ENCODE data around the gene KIAA0753.

The KIAA0753 gene

DNA sequence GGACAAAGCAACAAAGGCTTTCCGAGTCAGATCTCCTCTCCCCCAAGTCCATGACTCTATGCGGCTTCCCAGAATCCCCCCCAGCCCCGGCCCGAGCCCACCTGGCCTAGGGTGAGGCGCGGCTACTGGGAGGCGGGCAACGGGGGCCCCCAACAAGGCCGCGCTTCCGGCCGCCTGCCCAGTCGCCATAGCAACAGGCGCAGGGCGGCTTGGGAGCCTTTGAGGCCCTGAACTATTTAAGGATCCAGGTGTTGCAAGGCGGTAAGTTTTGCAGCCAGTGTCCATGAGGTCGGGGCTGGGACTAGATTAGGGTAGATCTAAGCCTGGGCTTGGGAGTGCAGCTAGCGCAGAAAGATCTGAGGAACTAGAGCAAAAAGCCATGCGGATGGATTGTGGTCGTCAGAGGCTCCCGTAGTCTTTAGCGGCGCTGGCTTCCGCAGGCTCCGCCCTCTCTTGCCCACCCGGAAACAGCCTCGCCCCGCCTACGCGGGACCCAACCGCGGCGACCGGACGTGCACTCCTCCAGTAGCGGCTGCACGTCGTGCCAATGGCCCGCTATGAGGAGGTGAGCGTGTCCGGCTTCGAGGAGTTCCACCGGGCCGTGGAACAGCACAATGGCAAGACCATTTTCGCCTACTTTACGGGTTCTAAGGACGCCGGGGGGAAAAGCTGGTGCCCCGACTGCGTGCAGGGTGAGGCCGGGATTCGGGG, at the start of gene KIAA0753, which contains the start of gene TXNDC17:
KIAA0753 (minus strand) TSS at position 176 of the 711 bp plus-strand sequence. CDS start 5,608 bp downstream, outside the sequence.
TXNDC17 (plus strand) TSS at position 525 of the 711 bp plus-strand sequence; CDS start at position 548, 23 bp downstream.
- TF ChIP-seq, protein P1, sequence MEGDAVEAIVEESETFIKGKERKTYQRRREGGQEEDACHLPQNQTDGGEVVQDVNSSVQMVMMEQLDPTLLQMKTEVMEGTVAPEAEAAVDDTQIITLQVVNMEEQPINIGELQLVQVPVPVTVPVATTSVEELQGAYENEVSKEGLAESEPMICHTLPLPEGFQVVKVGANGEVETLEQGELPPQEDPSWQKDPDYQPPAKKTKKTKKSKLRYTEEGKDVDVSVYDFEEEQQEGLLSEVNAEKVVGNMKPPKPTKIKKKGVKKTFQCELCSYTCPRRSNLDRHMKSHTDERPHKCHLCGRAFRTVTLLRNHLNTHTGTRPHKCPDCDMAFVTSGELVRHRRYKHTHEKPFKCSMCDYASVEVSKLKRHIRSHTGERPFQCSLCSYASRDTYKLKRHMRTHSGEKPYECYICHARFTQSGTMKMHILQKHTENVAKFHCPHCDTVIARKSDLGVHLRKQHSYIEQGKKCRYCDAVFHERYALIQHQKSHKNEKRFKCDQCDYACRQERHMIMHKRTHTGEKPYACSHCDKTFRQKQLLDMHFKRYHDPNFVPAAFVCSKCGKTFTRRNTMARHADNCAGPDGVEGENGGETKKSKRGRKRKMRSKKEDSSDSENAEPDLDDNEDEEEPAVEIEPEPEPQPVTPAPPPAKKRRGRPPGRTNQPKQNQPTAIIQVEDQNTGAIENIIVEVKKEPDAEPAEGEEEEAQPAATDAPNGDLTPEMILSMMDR (IDR thresholded peaks at IDR 0.05; ENCODE audit: low read depth, low read length), result no peak
- H3K4me3 ChIP-seq (replicated peaks in 1 of 2; ENCODE audit: low read depth in 2 of 2, low read length in 2 of 2), result peak within 1 kb of the TSS; percentile 97 to 99
- peak; percentile 92 to 93 for DNase-seq (ENCODE audit: low read depth in 2 of 2)

- DNase-seq (ENCODE audit: low read depth in 2 of 2), result no peak
- no peak overlapping the region for H3K4me3 ChIP-seq (replicated peaks in 1 of 2; ENCODE audit: low read depth in 2 of 2, low read length in 2 of 2)
- TF ChIP-seq, protein P1 (IDR thresholded peaks at IDR 0.05; ENCODE audit: low read depth, low read length), result no peak
Observed at GRCh38 chr17:6688944-6689343, 48.4 kb upstream of the KIAA0753 start.

- TF ChIP-seq, protein P1 (IDR thresholded peaks at IDR 0.05; ENCODE audit: low read depth, low read length), result no peak
- no peak overlapping the region for H3K4me3 ChIP-seq (replicated peaks in 1 of 2; ENCODE audit: low read depth in 2 of 2, low read length in 2 of 2)
- no peak for DNase-seq (ENCODE audit: low read depth in 2 of 2)
Observed at GRCh38 chr17:6686026-6686425, 45.5 kb upstream of the KIAA0753 start.

GRCh38 chr17:6684881-6685767, 44.6 kb upstream of the KIAA0753 start:
- no peak for DNase-seq (ENCODE audit: low read depth in 2 of 2)
- no peak overlapping the region for H3K4me3 ChIP-seq (replicated peaks in 1 of 2; ENCODE audit: low read depth in 2 of 2, low read length in 2 of 2)
- TF ChIP-seq, protein P1 (IDR thresholded peaks at IDR 0.05; ENCODE audit: low read depth, low read length), result no peak

GRCh38 chr17:6684460-6684783, 43.9 kb upstream of the KIAA0753 start:
- DNase-seq (ENCODE audit: low read depth in 2 of 2), result no peak
- TF ChIP-seq, protein P1 (IDR thresholded peaks at IDR 0.05; ENCODE audit: low read depth, low read length), result no peak
- H3K4me3 ChIP-seq (replicated peaks in 1 of 2; ENCODE audit: low read depth in 2 of 2, low read length in 2 of 2), result no peak overlapping the region

DNA sequence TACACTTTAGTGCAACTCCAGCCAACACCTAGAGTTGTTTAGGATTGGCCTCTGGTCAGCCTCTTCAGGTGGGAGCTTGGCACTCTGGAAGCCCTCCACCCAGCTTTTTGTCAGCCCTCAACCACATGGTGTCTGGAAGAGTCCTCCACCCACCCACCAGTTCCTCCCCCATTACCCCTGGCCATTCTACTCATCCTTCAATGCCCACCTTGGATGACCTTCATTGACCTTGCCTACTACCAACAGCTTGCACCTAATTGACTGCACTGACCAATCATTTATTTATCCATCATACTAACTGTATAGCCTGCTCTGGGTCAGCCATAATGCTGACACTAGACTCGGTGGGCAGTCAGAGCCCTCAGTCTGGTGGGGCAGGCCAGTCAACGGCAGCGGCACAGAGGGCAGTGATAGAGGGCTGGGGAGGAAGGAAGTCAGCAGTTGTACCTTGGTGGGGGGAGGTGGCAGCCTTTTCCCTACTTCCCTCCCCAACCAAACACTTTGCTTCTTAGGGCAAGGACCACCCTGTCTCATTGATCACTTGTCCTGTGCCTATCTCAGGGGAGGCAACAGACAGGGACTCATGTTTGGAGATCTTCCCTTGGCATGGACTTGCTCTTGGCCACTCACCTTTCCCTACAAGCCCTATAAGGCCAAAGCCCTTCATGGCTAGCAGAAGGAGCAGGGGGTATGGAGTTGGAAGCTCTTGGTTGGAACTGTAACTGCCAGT, 43.4 kb upstream of the KIAA0753 start:
- no peak for DNase-seq (ENCODE audit: low read depth in 2 of 2)
- TF ChIP-seq, protein P1 (IDR thresholded peaks at IDR 0.05; ENCODE audit: low read depth, low read length), result no peak
- H3K4me3 ChIP-seq (replicated peaks in 1 of 2; ENCODE audit: low read depth in 2 of 2, low read length in 2 of 2), result no peak overlapping the region

Data from cardiac fibroblast (primary cell).